ENCODE data around the gene WNT5B.
A peak's percentile ranks its signal among the peaks of the same experiment; 100 is the strongest.

WNT5B gene

DNA sequence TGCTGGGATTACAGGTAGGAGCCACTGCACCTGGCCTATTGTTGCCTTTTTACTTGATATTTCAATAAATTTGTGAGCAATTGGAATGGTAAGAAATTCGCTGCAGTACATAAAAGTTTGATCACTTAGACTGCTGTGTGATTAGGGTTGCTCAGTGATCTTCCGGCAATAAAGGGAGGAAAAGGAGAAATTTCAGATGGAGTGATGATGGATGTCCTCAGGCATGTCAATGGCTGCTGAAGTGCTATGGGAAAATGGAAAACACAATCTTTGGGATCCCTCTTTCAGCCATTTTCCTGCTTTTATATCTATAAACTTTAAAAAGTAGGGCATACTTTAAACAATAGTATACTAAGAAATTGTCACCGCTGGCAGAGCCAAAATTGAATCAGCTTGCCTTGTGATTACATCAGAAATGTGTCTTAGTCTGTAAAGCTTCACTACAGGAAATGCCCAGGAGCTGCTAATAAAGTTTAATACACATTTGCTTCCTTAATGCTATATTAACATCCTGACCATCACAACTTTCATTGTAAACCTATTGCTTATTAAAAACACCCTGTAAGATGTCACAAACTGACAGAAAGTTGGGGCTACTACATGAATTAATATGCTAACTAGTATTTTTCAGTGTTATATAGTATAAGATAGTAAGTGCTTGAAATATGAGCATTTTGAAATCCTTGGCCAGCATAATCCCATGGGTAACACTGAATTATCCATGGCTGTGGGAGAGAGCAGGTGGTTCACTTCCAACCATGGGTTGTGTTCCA is 20.9 kb upstream of the WNT5B start:
- TF ChIP-seq GATA2 (IDR thresholded peaks at IDR 0.05; ENCODE audit: low read depth, low read length) (no peak), GATA3 (IDR thresholded peaks at IDR 0.05; ENCODE audit: low read depth, low read length) (no peak)

DNA sequence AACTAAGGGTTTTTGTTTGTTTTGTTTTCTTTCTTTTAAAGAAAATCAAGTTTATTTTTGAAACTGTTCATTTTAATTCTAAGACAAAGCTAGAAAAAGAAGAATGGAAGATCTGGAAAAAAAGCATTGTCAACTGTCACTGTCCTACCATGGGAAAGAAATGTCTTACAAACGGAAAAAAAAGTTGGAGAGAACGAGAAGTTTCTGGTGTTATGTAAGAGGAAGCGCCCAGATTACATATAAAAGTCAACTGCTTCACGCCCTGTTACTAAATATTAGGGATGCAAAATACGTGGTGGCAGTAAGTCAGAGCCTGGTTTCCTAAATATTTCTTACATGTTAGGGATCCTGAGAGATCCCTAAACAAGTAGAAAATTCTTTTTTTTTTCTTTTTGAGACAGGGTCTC is 20.3 kb upstream of the WNT5B start:
- no peak for TF ChIP-seq GATA3 (IDR thresholded peaks at IDR 0.05; ENCODE audit: low read depth, low read length)
- TF ChIP-seq GATA2 (IDR thresholded peaks at IDR 0.05; ENCODE audit: low read depth, low read length) = no peak

DNA sequence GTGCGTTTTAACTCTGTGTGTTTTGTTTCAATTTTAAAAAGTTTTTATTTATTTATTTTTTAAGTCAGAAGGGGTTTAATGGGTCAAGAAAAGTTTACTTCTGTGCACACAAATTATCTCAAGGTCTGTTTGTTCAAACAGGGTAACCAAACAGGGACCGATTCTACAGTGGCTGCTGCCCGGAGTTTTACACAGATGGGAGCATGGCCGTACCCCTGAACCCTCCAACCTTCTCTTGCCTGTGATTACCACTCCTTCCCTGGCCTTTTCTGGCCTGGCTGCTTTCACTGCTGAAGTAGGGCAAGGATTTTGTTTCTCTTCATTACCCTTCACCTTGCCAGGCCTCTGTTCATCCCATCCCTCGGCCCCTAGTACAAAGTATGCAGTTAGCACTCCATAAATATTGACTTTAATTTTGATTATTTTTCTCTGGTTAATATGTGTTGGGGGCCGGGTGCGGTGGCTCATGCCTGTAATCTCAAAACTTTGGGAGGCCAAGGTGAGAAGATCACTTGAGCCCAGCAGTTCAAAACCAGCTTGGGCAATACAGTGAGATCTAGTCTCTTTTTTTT is 18.9 kb upstream of the WNT5B start:
- TF ChIP-seq GATA3 (IDR thresholded peaks at IDR 0.05; ENCODE audit: low read depth, low read length) = no peak
- no peak for TF ChIP-seq GATA2 (IDR thresholded peaks at IDR 0.05; ENCODE audit: low read depth, low read length)

DNA sequence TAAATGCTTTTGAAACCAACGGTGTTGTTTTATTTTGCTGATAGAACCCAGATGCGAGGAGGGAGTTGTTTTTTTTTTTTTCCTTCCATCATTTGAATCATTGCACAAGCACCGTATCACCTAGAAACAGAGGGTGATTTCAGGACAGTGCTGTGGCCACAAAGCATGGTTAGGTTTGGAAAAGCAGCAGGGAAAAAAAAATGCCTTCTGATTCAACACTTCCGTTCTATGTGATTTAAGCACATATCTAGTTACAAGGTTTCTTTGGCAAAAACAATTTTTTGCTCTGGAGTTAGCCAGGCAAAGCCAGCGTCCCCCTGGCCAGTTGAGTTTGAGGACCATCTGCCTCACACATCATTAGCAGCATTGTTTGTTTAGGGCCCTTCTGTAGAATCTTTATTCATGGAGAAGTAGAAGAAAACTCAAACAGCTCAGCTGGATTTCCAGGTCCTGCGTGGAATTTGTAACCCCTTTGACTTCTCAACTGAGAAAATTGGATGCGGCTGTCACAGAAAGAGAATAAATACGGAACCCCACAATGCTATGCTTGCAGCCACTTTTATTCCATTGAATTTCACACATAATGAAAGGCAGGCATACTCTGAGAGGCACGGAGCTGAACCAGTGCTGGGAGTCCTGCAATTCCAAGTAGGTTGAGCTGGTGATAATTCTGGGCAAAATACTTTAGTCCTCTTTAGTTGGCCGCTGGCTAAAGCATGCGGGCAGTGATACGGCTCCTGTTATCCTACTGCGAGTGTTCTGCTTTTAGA is 17.0 kb upstream of the WNT5B start:
- TF ChIP-seq GATA2 (IDR thresholded peaks at IDR 0.05; ENCODE audit: low read depth, low read length) (no peak), GATA3 (IDR thresholded peaks at IDR 0.05; ENCODE audit: low read depth, low read length) (no peak)

DNA sequence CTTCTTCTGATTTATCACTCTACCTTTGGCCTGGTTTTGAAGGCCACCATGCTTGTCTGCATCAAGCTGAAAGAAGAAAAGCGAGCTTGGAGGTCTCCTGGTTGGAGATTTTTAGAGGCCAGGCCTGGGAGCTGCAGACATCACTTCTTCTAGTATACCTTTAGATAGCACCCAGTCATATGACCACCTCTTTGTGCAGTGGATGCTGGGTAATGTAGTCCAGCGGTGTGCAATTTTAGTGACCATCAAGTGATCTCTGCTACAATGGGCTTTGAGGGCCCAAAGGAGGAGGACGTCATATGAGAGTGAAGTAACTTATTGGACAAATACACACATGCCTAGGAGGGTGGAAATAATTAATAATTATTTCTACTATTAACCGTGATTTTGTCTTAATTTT is 15.2 kb upstream of the WNT5B start:
- TF ChIP-seq GATA3 (IDR thresholded peaks at IDR 0.05; ENCODE audit: low read depth, low read length) (no peak), GATA2 (IDR thresholded peaks at IDR 0.05; ENCODE audit: low read depth, low read length) (no peak)

DNA sequence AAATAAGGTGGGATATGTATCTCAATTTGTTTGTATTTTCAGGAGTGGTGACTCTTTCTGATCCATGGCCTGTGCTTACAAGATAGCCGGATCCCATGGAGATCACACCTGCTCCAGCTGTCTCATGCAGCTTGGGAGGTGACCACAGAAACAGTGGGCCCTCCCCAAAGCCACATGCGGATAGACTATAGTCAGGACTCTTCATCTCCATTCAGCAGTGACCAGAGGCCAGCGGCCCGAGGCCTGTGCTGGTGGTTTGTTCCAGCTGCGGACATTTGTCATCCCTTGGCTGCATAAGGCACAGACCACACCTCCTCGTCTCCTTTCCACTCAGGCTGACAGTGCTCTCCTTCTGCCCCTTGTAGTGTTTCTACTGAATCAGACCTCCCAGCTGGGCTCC is 14.7 kb upstream of the WNT5B start:
- TF ChIP-seq GATA2 (IDR thresholded peaks at IDR 0.05; ENCODE audit: low read depth, low read length) (no peak), GATA3 (IDR thresholded peaks at IDR 0.05; ENCODE audit: low read depth, low read length) (no peak)

DNA sequence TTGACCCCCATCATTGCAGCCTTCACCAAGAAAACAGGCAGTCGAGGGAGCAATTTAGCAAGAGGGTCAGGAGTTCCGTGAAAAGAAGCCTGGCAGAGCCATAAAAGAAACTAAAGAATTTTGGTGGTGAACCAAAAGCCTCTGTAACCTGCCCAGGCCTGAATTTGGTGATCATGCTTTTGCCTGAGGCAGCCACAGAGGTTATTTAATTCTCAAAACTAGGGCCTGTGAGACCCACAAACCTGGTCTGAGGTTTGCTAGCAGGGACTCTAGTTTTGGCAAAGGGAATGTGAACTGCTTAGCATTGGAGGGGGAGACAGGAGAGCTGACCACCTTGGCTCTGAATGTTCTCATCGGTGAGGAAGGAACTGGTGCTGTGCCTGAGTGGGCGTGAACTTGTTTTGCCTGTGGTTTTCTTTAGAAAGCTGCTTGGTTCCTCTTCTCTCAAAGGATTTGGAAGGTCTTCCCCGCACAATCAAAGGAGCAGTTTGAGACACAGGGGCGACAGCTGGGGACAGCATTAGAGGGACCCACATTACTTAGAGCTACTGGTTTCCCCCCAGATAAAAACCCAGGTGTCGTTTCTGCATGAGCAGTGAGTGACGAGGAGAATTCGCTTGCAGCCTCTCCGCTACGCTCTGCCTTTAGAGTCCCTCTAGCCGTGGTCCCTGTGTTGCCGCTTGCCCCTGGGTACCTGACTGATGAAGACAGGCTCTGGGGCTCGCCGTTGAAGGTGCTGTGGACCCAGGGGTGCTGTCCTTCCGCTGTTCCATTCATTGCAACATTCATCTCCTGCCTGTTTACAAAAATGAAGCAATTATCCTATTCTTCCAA is 12.6 kb upstream of the WNT5B start:
- no peak for TF ChIP-seq GATA3 (IDR thresholded peaks at IDR 0.05; ENCODE audit: low read depth, low read length)
- TF ChIP-seq GATA2 (IDR thresholded peaks at IDR 0.05; ENCODE audit: low read depth, low read length) = no peak

DNA sequence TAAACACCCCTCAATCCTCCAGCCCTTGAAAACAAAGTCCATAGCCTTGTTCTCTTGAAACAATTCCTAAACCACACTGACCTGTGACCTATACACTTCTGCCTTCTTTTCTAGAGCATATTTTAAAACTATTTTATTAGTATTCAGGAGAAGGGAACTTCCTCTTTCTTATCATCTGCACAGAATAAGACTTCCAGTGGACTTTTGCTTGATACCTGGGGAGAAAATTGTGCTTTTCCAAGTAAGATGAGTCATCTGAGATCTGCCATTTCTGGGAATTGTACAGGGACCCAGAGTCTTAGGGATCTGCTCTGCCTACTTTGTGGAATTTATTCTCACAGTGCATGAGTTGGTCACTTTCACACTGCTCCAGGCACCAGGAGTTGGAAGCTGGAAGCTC is 10.5 kb upstream of the WNT5B start:
- no peak for TF ChIP-seq GATA2 (IDR thresholded peaks at IDR 0.05; ENCODE audit: low read depth, low read length)

DNA sequence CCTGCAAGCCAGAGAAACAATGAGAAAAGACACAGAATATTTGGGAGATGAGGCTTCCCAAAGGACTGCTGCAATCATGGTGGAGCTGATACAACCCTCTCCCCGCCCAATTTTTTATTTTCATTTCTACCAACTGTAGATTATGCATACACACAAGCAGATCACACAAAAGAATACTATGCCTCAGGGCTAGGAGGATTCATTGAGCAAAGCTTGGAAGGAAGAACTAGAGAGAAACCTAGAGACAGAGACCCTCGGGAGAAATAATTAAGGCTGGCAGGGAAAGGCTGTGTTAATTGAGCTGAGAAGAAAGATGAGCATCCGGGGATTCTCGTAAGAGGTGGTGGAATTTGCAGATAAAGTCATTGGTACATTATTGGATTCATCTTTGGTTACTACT is 9.9 kb upstream of the WNT5B start:
- TF ChIP-seq GATA3 (IDR thresholded peaks at IDR 0.05; ENCODE audit: low read depth, low read length) = no peak
- no peak for TF ChIP-seq GATA2 (IDR thresholded peaks at IDR 0.05; ENCODE audit: low read depth, low read length)

DNA sequence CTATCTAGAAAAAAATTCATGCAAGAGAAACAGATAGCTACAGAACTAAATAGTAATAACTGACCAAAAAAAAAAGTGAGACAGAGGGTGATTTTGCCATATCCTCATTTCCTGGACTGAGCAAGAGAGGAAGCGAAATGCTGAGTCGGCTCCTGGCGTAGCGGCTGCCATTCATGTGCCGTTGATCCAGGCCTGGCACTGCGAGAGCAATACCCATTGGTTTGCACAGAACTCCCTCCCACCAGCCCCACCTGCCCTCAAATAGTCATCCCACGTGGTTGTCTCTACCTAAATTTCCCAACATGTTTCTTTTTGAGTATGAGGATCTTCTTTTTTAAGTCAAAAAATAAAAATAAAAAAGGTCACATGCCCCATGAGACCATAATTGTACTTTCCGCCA is 9.4 kb upstream of the WNT5B start:
- TF ChIP-seq GATA3 (IDR thresholded peaks at IDR 0.05; ENCODE audit: low read depth, low read length) = no peak

DNA sequence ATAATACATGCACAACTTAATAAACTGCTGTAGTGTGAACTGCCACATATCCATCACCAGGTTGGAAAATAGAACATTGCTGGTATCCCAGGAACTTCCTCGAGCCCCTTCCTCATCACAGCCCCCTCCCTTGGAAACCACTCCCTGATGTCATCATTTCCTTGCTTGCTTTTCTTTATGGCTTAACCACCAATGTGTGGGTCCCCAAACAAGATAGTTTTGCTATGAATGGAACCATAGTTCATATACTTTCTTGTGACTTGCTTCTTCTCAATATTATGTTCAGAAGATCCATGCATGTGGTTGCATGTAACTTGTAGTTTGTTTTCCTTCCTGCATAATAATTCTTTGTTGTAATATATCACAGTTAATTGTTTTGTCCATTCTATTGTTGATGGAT is 8.9 kb upstream of the WNT5B start:
- TF ChIP-seq GATA3 (IDR thresholded peaks at IDR 0.05; ENCODE audit: low read depth, low read length) = no peak
- no peak for TF ChIP-seq GATA2 (IDR thresholded peaks at IDR 0.05; ENCODE audit: low read depth, low read length)

DNA sequence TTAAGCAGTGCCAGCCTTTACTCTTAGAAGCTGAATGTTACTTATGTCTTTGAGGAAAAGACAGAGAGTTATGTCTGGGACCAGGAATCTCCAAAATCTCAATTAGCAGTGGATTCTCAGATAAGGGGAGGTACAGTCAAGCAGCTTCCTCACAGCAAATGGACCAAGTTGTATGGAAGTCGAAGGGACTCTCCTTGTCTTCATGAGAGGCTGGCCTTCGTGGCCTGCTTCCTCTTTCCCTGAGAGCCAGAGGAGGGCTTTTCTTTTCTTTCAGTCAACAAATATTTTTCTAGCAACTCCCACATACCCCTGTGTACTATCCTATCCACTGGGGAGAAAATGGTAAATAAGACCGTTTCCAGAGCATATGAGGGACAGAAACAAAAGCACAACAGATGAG is 6.6 kb upstream of the WNT5B start:
- TF ChIP-seq GATA3 (IDR thresholded peaks at IDR 0.05; ENCODE audit: low read depth, low read length) (no peak), GATA2 (IDR thresholded peaks at IDR 0.05; ENCODE audit: low read depth, low read length) (no peak)

DNA sequence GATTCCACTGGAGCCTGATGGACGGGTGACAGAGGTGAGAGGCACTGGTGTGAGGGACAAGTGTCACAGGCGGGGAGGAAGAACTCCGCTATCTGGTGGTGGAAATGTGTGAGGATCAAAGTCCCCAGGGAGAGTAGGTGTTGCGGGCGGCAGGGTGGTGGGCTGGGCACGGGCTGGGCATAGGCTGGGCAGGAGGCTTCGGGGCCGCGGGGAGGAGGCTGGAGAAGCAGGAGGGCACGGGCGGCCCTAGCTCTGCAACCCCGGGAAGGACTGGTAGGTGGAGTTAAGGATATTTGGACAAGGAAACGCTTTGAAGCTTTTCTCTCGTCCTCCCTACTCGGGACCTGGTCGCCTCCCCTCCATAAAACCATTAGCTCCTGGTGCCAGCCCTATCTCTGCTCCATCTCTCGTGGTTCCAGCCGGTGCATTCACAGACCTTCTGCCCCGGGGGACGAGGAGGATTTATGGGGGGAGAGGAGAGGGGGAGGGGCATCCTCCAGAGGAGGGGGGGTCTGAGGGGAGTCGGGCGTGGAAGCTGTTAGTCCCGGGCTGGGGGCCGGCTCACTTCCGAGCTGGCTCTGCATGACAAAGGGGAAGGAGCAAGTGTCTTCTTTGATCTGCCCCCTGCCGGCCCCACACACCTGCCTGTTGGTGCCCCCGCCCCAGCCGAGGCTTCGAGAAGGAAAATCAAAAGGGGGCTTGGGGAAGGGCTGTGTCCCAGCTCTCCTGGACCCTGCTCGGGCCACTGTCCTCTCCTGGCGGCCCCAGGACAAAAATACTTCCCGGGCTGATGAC is 504 bp downstream of the WNT5B start:
- TF ChIP-seq GATA3 (IDR thresholded peaks at IDR 0.05; ENCODE audit: low read depth, low read length) (no peak; the same call in none of the 2 replicates), GATA2 (IDR thresholded peaks at IDR 0.05; ENCODE audit: low read depth, low read length) (peak; percentile 99)
